HCT116 (cell line): ENCODE measurements around the gene ZNF462. TPM values are rescaled to one million over a fixed set of nuclear protein-coding genes. Genes with fewer than 3 reads are reported as not detected.

Experiments
- ATAC-seq: fragments of 200-7000 bp; cut with Tn5 transposase; 2 replicates; pipeline ENCODE4 v1.9.1; 2020; ENCODE audit warnings: mild to moderate bottlenecking, moderate library complexity
- BruUV-seq: library from RNA; stranded (reverse); fragments of 400-500 nt; replicated peaks from 2 replicates; lab custom pipeline; 2021; lab: Mats Ljungman, UMichigan
- CTCF ChIA-PET: fragments of 300-600 bp; sonication (Branson Sonifier 250); formaldehyde crosslinking; loops from one replicate; lab custom pipeline; 2021; ENCODE audit warnings: antibody characterized with exemption; lab: Charles Lee
- POLR2A ChIA-PET: fragments of 300-600, 350-600 bp; sonication (Branson Sonifier 250); formaldehyde crosslinking; loops from one replicate; lab custom pipeline; 2021; ENCODE audit warnings: antibody characterized with exemption; lab: Charles Lee
- RAD21 ChIA-PET, 2 experiments: fragments of 300-600 bp; sonication (Branson Sonifier 250); formaldehyde crosslinking; loops; one replicate each; lab custom pipeline; 2023; ENCODE audit warnings: low total read pairs in 2 of 2; ENCODE audit not compliant: uncharacterized antibody in 2 of 2, unreplicated experiment in 2 of 2, low non-redundant PET in 1 of 2; lab: Charles Lee
- DNase-seq: peaks from one replicate; pipeline ENCODE4 v3.0.0-alpha.2; 2010; ENCODE audit warnings: low read depth, low spot score
- H2AFZ ChIP-seq: fragments of 200-600 bp; shearing (Covaris generic), sonication (generic); 2 replicates; pipeline ENCODE4 v1.6.1; 2017; ENCODE audit warnings: low read depth, mixed run types, mixed read lengths, antibody characterized with exemption, low read length; ENCODE audit not compliant: poor library complexity, severe bottlenecking
- H3K27ac ChIP-seq: 2 replicates; pipeline ENCODE4 v1.5.1; 2012; ENCODE audit warnings: low read depth, low read length
- H3K27me3 ChIP-seq: fragments of 200-600 bp; sonication (generic); 2 replicates; pipeline ENCODE4 v1.6.1; 2016; ENCODE audit warnings: mixed run types, low read length, mixed read lengths; ENCODE audit not compliant: insufficient read depth
- H3K36me3 ChIP-seq, 2 experiments: fragments of 200-500 bp in 1 of 2; fragments of 200-600 bp in 1 of 2; sonication (Bioruptor generic) in 1 of 2; sonication (generic) in 1 of 2; 2 replicates each; pipeline versions ENCODE4 v1.5.1 to v1.6.1; 2014 to 2016; ENCODE audit warnings: low read length in 2 of 2, inconsistent platforms in 1 of 2, mixed read lengths in 1 of 2, mixed run types in 1 of 2; ENCODE audit not compliant: insufficient read depth in 2 of 2, control insufficient read depth in 1 of 2
- H3K4me1 ChIP-seq, 2 experiments: fragments of 200-600 bp in 1 of 2; sonication (generic) in 1 of 2; 2 replicates each; pipeline versions ENCODE4 v1.5.1 to v1.6.1; 2012 to 2017; ENCODE audit warnings: low read length in 2 of 2, inconsistent platforms in 1 of 2, mild to moderate bottlenecking in 1 of 2, mixed read lengths in 1 of 2, mixed run types in 1 of 2, moderate library complexity in 1 of 2; ENCODE audit not compliant: insufficient read depth in 2 of 2, control insufficient read depth in 1 of 2
- H3K4me2 ChIP-seq: fragments of 200-600 bp; sonication (generic); 2 replicates; pipeline ENCODE4 v1.6.1; 2017; ENCODE audit warnings: mixed run types, low read length, mixed read lengths
- H3K4me3 ChIP-seq, 2 experiments: fragments of 200-600 bp in 1 of 2; sonication (generic) in 1 of 2; replicated peaks in 1 of 2; 2 replicates each; pipeline ENCODE4 v1.5.1; 2011 to 2016; ENCODE audit warnings: low read length in 2 of 2, control low read depth in 1 of 2, low read depth in 1 of 2, mild to moderate bottlenecking in 1 of 2, mixed read lengths in 1 of 2, mixed run types in 1 of 2
- H3K79me2 ChIP-seq: fragments of 200-600 bp; sonication (generic); 2 replicates; pipeline ENCODE4 v1.6.1; 2017; ENCODE audit warnings: mild to moderate bottlenecking, mixed run types, low read length, moderate library complexity, mixed read lengths; ENCODE audit not compliant: insufficient read depth
- H3K9ac ChIP-seq: fragments of 200-600 bp; sonication (generic); 2 replicates; pipeline ENCODE4 v1.6.1; 2016; ENCODE audit warnings: low read length, mixed read lengths
- H3K9me2 ChIP-seq: fragments of 200-600 bp; sonication (generic), shearing (Covaris generic); 2 replicates; pipeline ENCODE4 v1.6.1; 2017; ENCODE audit warnings: mixed run types, mild to moderate bottlenecking, moderate library complexity; ENCODE audit not compliant: insufficient read depth
- H3K9me3 ChIP-seq, 2 experiments: fragments of 200-500 bp in 1 of 2; fragments of 200-600 bp in 1 of 2; sonication (Bioruptor generic) in 1 of 2; sonication (generic) in 1 of 2; 2 replicates each; pipeline ENCODE4 v1.6.1; 2014 to 2017; ENCODE audit warnings: low read length in 2 of 2, mixed read lengths in 2 of 2, inconsistent platforms in 1 of 2, low read depth in 1 of 2, mild to moderate bottlenecking in 1 of 2, mixed run types in 1 of 2, moderate library complexity in 1 of 2; ENCODE audit not compliant: control insufficient read depth in 1 of 2, insufficient read depth in 1 of 2
- H4K20me1 ChIP-seq: fragments of 200-600 bp; sonication (generic), shearing (Covaris generic); 2 replicates; pipeline ENCODE4 v1.6.1; 2017; ENCODE audit warnings: mixed run types, mild to moderate bottlenecking, moderate library complexity; ENCODE audit not compliant: insufficient read depth
- CBX3 ChIP-seq: IDR thresholded peaks from 2 replicates; pipeline ENCODE4 v1.6.1; 2012; ENCODE audit warnings: low read depth
- CEBPB ChIP-seq: IDR thresholded peaks from 2 replicates; pipeline ENCODE4 v1.6.1; 2012; ENCODE audit warnings: low read depth
- EGR1 ChIP-seq: IDR thresholded peaks from 2 replicates; pipeline ENCODE4 v1.6.1; 2012; ENCODE audit warnings: low read depth
- ELF1 ChIP-seq: IDR thresholded peaks from 2 replicates; pipeline ENCODE4 v1.6.1; 2012; ENCODE audit warnings: low read depth, borderline replicate concordance
- EZH2 ChIP-seq: fragments of 200-600 bp; sonication (generic); IDR thresholded peaks from 2 replicates; pipeline ENCODE4 v1.6.1; 2017; ENCODE audit warnings: antibody characterized with exemption, mixed run types
- EZH2phosphoT487 ChIP-seq: fragments of 200-600 bp; IDR thresholded peaks from 2 replicates; pipeline ENCODE4 v1.6.1; 2018; ENCODE audit warnings: antibody characterized with exemption, borderline replicate concordance
- FOSL1 ChIP-seq: IDR thresholded peaks from 2 replicates; pipeline ENCODE4 v1.6.1; 2012; ENCODE audit warnings: low read depth
- JUND ChIP-seq: IDR thresholded peaks from 2 replicates; pipeline ENCODE4 v1.6.1; 2012
- POLR2A ChIP-seq: IDR thresholded peaks from 2 replicates; pipeline ENCODE4 v1.7.0; 2011; ENCODE audit warnings: borderline replicate concordance; ENCODE audit not compliant: insufficient read depth, insufficient read length; ENCODE audit errors: extremely low read depth
- POLR2AphosphoS5 ChIP-seq: IDR thresholded peaks from 2 replicates; pipeline ENCODE4 v1.6.1; 2011; ENCODE audit warnings: mild to moderate bottlenecking, low read depth, low read length, moderate library complexity
- RAD21 ChIP-seq: IDR thresholded peaks from 2 replicates; pipeline ENCODE4 v1.6.1; 2012; ENCODE audit warnings: low read depth, mild to moderate bottlenecking
- SIN3A ChIP-seq: IDR thresholded peaks from 2 replicates; pipeline ENCODE4 v1.6.1; 2012; ENCODE audit warnings: low read depth
- SRF ChIP-seq: IDR thresholded peaks from 2 replicates; pipeline ENCODE4 v1.6.1; 2012; ENCODE audit warnings: low read depth
- TCF7L2 ChIP-seq: IDR thresholded peaks from 2 replicates; pipeline ENCODE4 v1.7.0; 2011; ENCODE audit warnings: borderline replicate concordance, inconsistent platforms; ENCODE audit not compliant: insufficient read depth, insufficient read length; ENCODE audit errors: extremely low read depth
- intact Hi-C: fragments of 100-400 bp; cut with micrococcal nuclease; formaldehyde crosslinking; loops from 2 replicates; pipeline ENCODE4 v1.10.0; 2022
- total RNA-seq: library from RNA; stranded (reverse); gene quantifications from one replicate; pipeline ENCODE4 v1.2.1, GENCODE V29; 2021; ENCODE audit not compliant: unreplicated experiment
- TF ChIP-seq, protein P1 (sequence below): IDR thresholded peaks from 2 replicates; pipeline ENCODE4 v1.6.1; 2012; ENCODE audit warnings: low read depth
- TF ChIP-seq, protein P2 (sequence below): IDR thresholded peaks from 2 replicates; pipeline ENCODE4 v1.6.1; 2012
- TF ChIP-seq, protein P3 (sequence below), 3 experiments: fragments of 200-600 bp in 1 of 3; sonication (generic) in 1 of 3; IDR thresholded peaks in 2 of 3; conservative IDR thresholded peaks in 1 of 3; 2 replicates each; pipeline ENCODE4 v1.5.1; 2012 to 2017; ENCODE audit warnings: low read depth in 2 of 3, low read length in 2 of 3, antibody characterized with exemption in 1 of 3, borderline replicate concordance in 1 of 3, control low read depth in 1 of 3, mild to moderate bottlenecking in 1 of 3, mixed read lengths in 1 of 3, mixed run types in 1 of 3, moderate library complexity in 1 of 3; ENCODE audit not compliant: insufficient read depth in 1 of 3
- TF ChIP-seq, protein P4 (sequence below): IDR thresholded peaks from 2 replicates; pipeline ENCODE4 v1.6.1; 2012

Gene ZNF462
- total RNA-seq, 1 experiment from 2014 or later = 18.1 TPM

DNA sequence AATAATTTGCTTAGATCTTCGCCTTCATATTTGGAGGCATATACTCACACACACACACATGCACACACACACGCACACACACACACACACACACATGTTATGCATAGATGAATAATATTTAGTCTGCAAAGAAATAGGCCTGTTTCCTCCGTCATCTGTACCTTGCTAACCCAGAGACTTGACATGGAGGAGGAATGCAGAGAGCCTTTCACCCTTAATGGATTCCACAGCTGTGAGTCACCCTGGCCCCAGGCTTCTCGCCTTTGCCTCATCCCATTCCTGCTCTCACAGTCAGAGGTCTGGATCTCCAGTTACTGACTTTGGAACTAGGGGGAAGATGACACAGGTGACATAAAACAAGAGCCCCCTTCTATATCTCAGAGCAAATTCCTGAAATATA, 29.7 kb downstream of the ZNF462 start (continued):
- TF ChIP-seq ELF1 (no peak), EZH2phosphoT487 (no peak)
- TF ChIP-seq, all 23 proteins: peak for 11

DNA sequence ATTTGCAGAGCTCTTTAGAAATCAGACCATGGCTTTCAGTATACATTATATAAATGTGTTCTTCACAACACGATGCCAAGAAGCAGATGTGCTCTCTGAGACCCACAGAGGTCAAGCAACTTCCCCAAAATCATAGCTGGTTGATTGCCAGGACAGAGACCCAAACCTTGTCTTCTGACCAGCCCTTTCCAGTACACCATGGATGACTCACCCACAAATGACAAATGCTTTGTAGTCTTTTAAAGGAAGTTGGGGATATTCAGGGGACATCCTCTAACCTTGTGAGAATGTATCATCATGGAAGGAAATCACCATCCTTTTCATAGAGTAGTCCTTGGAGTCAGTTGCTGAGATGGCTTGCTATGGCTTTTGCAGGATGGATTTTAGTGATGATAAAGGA, 30.1 kb downstream of the ZNF462 start:
- ChIA-PET CTCF (no interaction called here), RAD21 (no interaction called here), POLR2A (no interaction called here)
- ATAC-seq (peak; percentile 79), DNase-seq (peak; percentile 47)
- no peaks in the 10 kb centered on the region for H3K27me3 ChIP-seq
- H3K4me3 ChIP-seq = peak overlapping the region in 1 of 2 experiments; percentile 20; a peak in 2 of 4 replicates
- peak overlapping the region; percentile 42 for H3K9ac ChIP-seq
- no peaks in the 10 kb centered on the region for H3K9me2 ChIP-seq
- H2AFZ ChIP-seq = no peak overlapping the region
- H3K36me3 ChIP-seq = no peaks in the 10 kb centered on the region
- H4K20me1 ChIP-seq = no peaks in the 10 kb centered on the region
- no peaks in the 10 kb centered on the region for H3K9me3 ChIP-seq
- H3K4me1 ChIP-seq = peaks cover 20 to 38% of the 10 kb centered on the region in 2 experiments
- no TSS peak for BruUV-seq
- TF ChIP-seq POLR2AphosphoS5 (no peak; the same call in 1 of the 2 replicates), EZH2phosphoT487 (no peak), CBX3 (0 out of 2 replicates have a peak, but pooled peaks have one; percentile 35), RAD21 (no peak; the same call in 1 of the 2 replicates), JUND (peak; percentile 69; the same call in 1 of the 2 replicates), TCF7L2 (peak; percentile 55), SRF (peak; percentile 72), CEBPB (peak; percentile 36; the same call in 1 of the 2 replicates), EZH2 (no peak), POLR2A (no peak), SIN3A (no peak; the same call in 1 of the 2 replicates), ELF1 (no peak), EGR1 (0 out of 2 replicates have a peak, but pooled peaks have one; percentile 30), FOSL1 (peak; percentile 61)
- TF ChIP-seq, protein P1, sequence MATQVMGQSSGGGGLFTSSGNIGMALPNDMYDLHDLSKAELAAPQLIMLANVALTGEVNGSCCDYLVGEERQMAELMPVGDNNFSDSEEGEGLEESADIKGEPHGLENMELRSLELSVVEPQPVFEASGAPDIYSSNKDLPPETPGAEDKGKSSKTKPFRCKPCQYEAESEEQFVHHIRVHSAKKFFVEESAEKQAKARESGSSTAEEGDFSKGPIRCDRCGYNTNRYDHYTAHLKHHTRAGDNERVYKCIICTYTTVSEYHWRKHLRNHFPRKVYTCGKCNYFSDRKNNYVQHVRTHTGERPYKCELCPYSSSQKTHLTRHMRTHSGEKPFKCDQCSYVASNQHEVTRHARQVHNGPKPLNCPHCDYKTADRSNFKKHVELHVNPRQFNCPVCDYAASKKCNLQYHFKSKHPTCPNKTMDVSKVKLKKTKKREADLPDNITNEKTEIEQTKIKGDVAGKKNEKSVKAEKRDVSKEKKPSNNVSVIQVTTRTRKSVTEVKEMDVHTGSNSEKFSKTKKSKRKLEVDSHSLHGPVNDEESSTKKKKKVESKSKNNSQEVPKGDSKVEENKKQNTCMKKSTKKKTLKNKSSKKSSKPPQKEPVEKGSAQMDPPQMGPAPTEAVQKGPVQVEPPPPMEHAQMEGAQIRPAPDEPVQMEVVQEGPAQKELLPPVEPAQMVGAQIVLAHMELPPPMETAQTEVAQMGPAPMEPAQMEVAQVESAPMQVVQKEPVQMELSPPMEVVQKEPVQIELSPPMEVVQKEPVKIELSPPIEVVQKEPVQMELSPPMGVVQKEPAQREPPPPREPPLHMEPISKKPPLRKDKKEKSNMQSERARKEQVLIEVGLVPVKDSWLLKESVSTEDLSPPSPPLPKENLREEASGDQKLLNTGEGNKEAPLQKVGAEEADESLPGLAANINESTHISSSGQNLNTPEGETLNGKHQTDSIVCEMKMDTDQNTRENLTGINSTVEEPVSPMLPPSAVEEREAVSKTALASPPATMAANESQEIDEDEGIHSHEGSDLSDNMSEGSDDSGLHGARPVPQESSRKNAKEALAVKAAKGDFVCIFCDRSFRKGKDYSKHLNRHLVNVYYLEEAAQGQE = no peak
- TF ChIP-seq, protein P2, sequence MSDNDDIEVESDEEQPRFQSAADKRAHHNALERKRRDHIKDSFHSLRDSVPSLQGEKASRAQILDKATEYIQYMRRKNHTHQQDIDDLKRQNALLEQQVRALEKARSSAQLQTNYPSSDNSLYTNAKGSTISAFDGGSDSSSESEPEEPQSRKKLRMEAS = no peak
- TF ChIP-seq, protein P3, sequence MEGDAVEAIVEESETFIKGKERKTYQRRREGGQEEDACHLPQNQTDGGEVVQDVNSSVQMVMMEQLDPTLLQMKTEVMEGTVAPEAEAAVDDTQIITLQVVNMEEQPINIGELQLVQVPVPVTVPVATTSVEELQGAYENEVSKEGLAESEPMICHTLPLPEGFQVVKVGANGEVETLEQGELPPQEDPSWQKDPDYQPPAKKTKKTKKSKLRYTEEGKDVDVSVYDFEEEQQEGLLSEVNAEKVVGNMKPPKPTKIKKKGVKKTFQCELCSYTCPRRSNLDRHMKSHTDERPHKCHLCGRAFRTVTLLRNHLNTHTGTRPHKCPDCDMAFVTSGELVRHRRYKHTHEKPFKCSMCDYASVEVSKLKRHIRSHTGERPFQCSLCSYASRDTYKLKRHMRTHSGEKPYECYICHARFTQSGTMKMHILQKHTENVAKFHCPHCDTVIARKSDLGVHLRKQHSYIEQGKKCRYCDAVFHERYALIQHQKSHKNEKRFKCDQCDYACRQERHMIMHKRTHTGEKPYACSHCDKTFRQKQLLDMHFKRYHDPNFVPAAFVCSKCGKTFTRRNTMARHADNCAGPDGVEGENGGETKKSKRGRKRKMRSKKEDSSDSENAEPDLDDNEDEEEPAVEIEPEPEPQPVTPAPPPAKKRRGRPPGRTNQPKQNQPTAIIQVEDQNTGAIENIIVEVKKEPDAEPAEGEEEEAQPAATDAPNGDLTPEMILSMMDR (IDR thresholded peaks at IDR 0.05 in 2 of 3, conservative IDR thresholded peaks at IDR 0.05 in 1 of 3; ENCODE audit: borderline replicate concordance in 1 of 3, insufficient read depth in 1 of 3, low read depth in 2 of 3, low read length in 2 of 3) = no peak
- TF ChIP-seq, protein P4, sequence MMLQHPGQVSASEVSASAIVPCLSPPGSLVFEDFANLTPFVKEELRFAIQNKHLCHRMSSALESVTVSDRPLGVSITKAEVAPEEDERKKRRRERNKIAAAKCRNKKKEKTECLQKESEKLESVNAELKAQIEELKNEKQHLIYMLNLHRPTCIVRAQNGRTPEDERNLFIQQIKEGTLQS = peak; percentile 8; the same call in 1 of the 2 replicates
- H3K79me2 ChIP-seq = peaks cover 16% of the 10 kb centered on the region
- intact Hi-C loops = no loop called here
- H3K27ac ChIP-seq = peak overlapping the region; percentile 68
- H3K4me2 ChIP-seq = peak overlapping the region; percentile 69
